Myometrial cell (primary cell): Measurements from ENCODE around the gene RSF1. TPM values are rescaled to one million over a fixed set of nuclear protein-coding genes. Genes with fewer than 3 reads are reported as not detected.

Experiments used
- total RNA-seq: library from RNA; depleted of rRNA; stranded (reverse); fragments of >200 nt; gene quantifications from 2 replicates; pipeline ENCODE4 v1.2.3, GENCODE V29; 2015

Gene RSF1
- total RNA-seq = 7.8 and 13.5 TPM in 2 replicates

GRCh38 chr11:77820565-77821348 lies at the start of gene RSF1, which contains the start of gene AAMDC:
Gene RSF1 (minus strand): TSS chr11:77820722. CDS start chr11:77820714, 8 bp downstream.
Gene AAMDC (plus strand): TSS chr11:77821144. CDS start chr11:77842497, 21,353 bp downstream.

GRCh38 chr11:77637345-77638165 lies 183.0 kb downstream of the RSF1 start, which contains the start of gene CLNS1A:
Gene CLNS1A (minus strand): TSS chr11:77637794. CDS start chr11:77637714, 80 bp downstream.

Other genes with a start within 250 kb of the RSF1 start
- under 0.01 and 2.8 TPM in 2 replicates for gene AQP11, start 230.8 kb downstream of the RSF1 start, total RNA-seq
- 82.7 and 94.1 TPM in 2 replicates for gene CLNS1A, start 182.9 kb downstream of the RSF1 start, total RNA-seq
- gene AAMDC, start 422 bp upstream of the RSF1 start, total RNA-seq = 15.3 and 37.4 TPM in 2 replicates
- gene INTS4, start 173.9 kb upstream of the RSF1 start, total RNA-seq = 28.9 and 47.9 TPM in 2 replicates
- gene KCTD14, start 202.6 kb upstream of the RSF1 start, total RNA-seq = 2.6 and 4.1 TPM in 2 replicates
- not detected in 2 replicates for gene THRSP, start 243.1 kb upstream of the RSF1 start, total RNA-seq